ENCODE results near the gene FYN. TPM values are rescaled to one million over a fixed set of nuclear protein-coding genes. Genes with fewer than 3 reads are reported as not detected.

The FYN gene
- total RNA-seq, 1 donor from 2014 or later, result 319 TPM

GRCh38 chr6:111676383-111676782, 196.9 kb downstream of the FYN start:
- DNase-seq (ENCODE audit: low spot score in 2 of 2), result no peak
- FAIRE-seq, result no peak

- no peak for FAIRE-seq
Observed at GRCh38 chr6:111674883-111675282, 198.4 kb downstream of the FYN start.

GRCh38 chr6:111674413-111674812, 198.8 kb downstream of the FYN start:
- FAIRE-seq (no peak), DNase-seq (ENCODE audit: low spot score in 2 of 2) (no peak)

More at GRCh38 chr6:111674883-111675282, 198.4 kb downstream of the FYN start:
- DNase-seq (ENCODE audit: low spot score in 2 of 2), result no peak

GRCh38 chr6:111673937-111674336, 199.3 kb downstream of the FYN start:
- FAIRE-seq, result no peak
- no peak for DNase-seq (ENCODE audit: low spot score in 2 of 2)

- FAIRE-seq, result no peak
- no peak for DNase-seq (ENCODE audit: low spot score in 2 of 2)
Observed at GRCh38 chr6:111673532-111673931, 199.7 kb downstream of the FYN start.

- no peak for FAIRE-seq
- DNase-seq (ENCODE audit: low spot score in 2 of 2), result no peak
Observed at GRCh38 chr6:111672761-111673450, 200.3 kb downstream of the FYN start.

GRCh38 chr6:111669326-111669725, 203.9 kb downstream of the FYN start:
- FAIRE-seq (no peak), DNase-seq (ENCODE audit: low spot score in 2 of 2) (no peak)

- DNase-seq (ENCODE audit: low spot score in 2 of 2), result no peak
- FAIRE-seq, result no peak
Observed at GRCh38 chr6:111668410-111668809, 204.8 kb downstream of the FYN start.

- FAIRE-seq, result no peak
- DNase-seq (ENCODE audit: low spot score in 2 of 2), result no peak
Observed at GRCh38 chr6:111667931-111668330, 205.3 kb downstream of the FYN start.

- no peak for FAIRE-seq
- no peak for DNase-seq (ENCODE audit: low spot score in 2 of 2)
Observed at GRCh38 chr6:111666847-111667246, 206.4 kb downstream of the FYN start.

- FAIRE-seq (no peak), DNase-seq (ENCODE audit: low spot score in 2 of 2) (no peak)
Observed at GRCh38 chr6:111664565-111665030, 208.7 kb downstream of the FYN start.

- FAIRE-seq (no peak), DNase-seq (ENCODE audit: low spot score in 2 of 2) (no peak)
Observed at GRCh38 chr6:111663692-111664564, 209.3 kb downstream of the FYN start.

- DNase-seq (ENCODE audit: low spot score in 2 of 2), result peak in 1 of 2 donors; percentile 39
Observed at GRCh38 chr6:111662794-111663593, 210.3 kb downstream of the FYN start.

GRCh38 chr6:111662072-111662793, 211.0 kb downstream of the FYN start:
- DNase-seq (ENCODE audit: low spot score in 2 of 2), result no peak
- no peak for FAIRE-seq

More at GRCh38 chr6:111662794-111663593, 210.3 kb downstream of the FYN start:
- FAIRE-seq, result no peak

GRCh38 chr6:111661541-111662061, 211.7 kb downstream of the FYN start:
- DNase-seq (ENCODE audit: low spot score in 2 of 2), result no peak
- FAIRE-seq, result no peak

- FAIRE-seq (no peak), DNase-seq (ENCODE audit: low spot score in 2 of 2) (no peak)
Observed at GRCh38 chr6:111660531-111660930, 212.7 kb downstream of the FYN start.

GRCh38 chr6:111658462-111659154, 214.6 kb downstream of the FYN start:
- no peak for FAIRE-seq
- DNase-seq (ENCODE audit: low spot score in 2 of 2), result no peak

- DNase-seq (ENCODE audit: low spot score in 2 of 2), result no peak
- peak; percentile 8 for FAIRE-seq
Observed at GRCh38 chr6:111657146-111657545, 216.1 kb downstream of the FYN start.

- DNase-seq (ENCODE audit: low spot score in 2 of 2) (no peak), FAIRE-seq (no peak)
Observed at GRCh38 chr6:111653979-111654378, 219.3 kb downstream of the FYN start.
